BLaER1 treated with 17β-estradiol and CSF1 and Interleukin-3, amounts not matched to agents 10 nM and 100 nM (cell line): ENCODE measurements around the gene NCOA6.

ENCODE experiments used
- H3K27ac ChIP-seq, 11 experiments: shearing (Covaris generic); formaldehyde crosslinking; 2 replicates each; pipeline ENCODE4 v1.8.1; 2022
- H3K27me3 ChIP-seq, 11 experiments: shearing (Covaris generic); formaldehyde crosslinking; 2 replicates each; pipeline ENCODE4 v1.8.1; 2022
- H3K36me3 ChIP-seq, 11 experiments: shearing (Covaris generic); formaldehyde crosslinking; 2 replicates each; pipeline ENCODE4 v1.8.1; 2022
- H3K4me1 ChIP-seq, 10 experiments: shearing (Covaris generic); formaldehyde crosslinking; 2 replicates each; pipeline ENCODE4 v1.8.1; 2022
- H3K4me2 ChIP-seq, 11 experiments: shearing (Covaris generic); formaldehyde crosslinking; 2 replicates each; pipeline ENCODE4 v1.8.1; 2022
- H3K4me3 ChIP-seq, 10 experiments: shearing (Covaris generic); formaldehyde crosslinking; 2 replicates each; pipeline ENCODE4 v1.8.1; 2022
- H3K9ac ChIP-seq, 11 experiments: shearing (Covaris generic); formaldehyde crosslinking; 2 replicates each; pipeline ENCODE4 v1.8.1; 2022
- H3K9me3 ChIP-seq, 11 experiments: shearing (Covaris generic); formaldehyde crosslinking; replicated peaks in 1 of 11; 2 replicates each; pipeline ENCODE4 v1.8.1; 2022
- H4K20me1 ChIP-seq, 11 experiments: shearing (Covaris generic); formaldehyde crosslinking; 2 replicates each; pipeline ENCODE4 v1.8.1; 2022
- Cebpa-rat ChIP-seq, 11 experiments: shearing (Covaris generic); IDR thresholded peaks; 2 replicates each; pipeline ENCODE4 v1.8.1; 2022

Gene NCOA6

GRCh38 chr20:34863421-34863965 lies 38.0 kb upstream of the NCOA6 start:
- H3K9ac ChIP-seq: no peak overlapping the region
- no peak overlapping the region for H3K4me3 ChIP-seq
- H4K20me1 ChIP-seq: no peaks in the 10 kb centered on the region; a peak in 1 of 22 replicates
- no peak for TF ChIP-seq Cebpa-rat (IDR thresholded peaks at IDR 0.05)
- no peaks in the 10 kb centered on the region for H3K9me3 ChIP-seq
- H3K27me3 ChIP-seq: no peaks in the 10 kb centered on the region
- no peaks in the 10 kb centered on the region for H3K36me3 ChIP-seq
- H3K4me1 ChIP-seq: peaks cover 0 to 7% (median 0%) of the 10 kb centered on the region in 10 experiments; a peak in 1 of 20 replicates
- no peak overlapping the region for H3K27ac ChIP-seq
- no peak overlapping the region for H3K4me2 ChIP-seq

DNA sequence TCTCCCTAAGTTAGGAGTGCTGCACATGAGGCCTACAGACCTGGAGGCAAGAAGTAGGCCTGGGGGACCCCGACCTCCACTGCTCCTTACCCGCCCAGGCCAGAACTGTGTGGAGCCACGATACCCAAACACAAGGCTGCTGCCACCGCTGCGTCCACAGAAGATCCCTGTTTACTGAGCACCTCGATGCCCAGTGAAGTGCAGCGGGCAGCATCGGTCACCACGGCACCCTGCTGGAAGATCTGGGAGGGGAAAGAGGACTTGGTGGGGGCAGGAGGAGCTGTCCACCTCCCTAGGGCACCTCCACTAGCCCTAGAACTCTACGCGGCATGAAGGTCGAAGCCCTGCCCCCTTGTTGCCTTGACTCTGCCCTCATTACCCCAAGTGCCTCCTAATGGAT lies 37.3 kb upstream of the NCOA6 start:
- no peak for TF ChIP-seq Cebpa-rat (IDR thresholded peaks at IDR 0.05)
- H3K4me1 ChIP-seq: peaks cover 0 to 7% (median 0%) of the 10 kb centered on the region in 10 experiments; a peak in 1 of 20 replicates
- H3K9ac ChIP-seq: no peak overlapping the region
- H3K9me3 ChIP-seq: no peaks in the 10 kb centered on the region
- H3K4me3 ChIP-seq: no peak overlapping the region
- no peaks in the 10 kb centered on the region; a peak in 1 of 22 replicates for H4K20me1 ChIP-seq
- no peaks in the 10 kb centered on the region for H3K36me3 ChIP-seq
- no peak overlapping the region for H3K27ac ChIP-seq
- H3K4me2 ChIP-seq: no peak overlapping the region
- no peaks in the 10 kb centered on the region for H3K27me3 ChIP-seq

- Histone ChIP-seq H3K27me3 (no peaks in the 10 kb centered on the region), H3K4me3 (no peak overlapping the region), H4K20me1 (no peaks in the 10 kb centered on the region; a peak in 1 of 22 replicates), H3K4me1 (peaks cover 0 to 7% (median 0%) of the 10 kb centered on the region in 10 experiments; a peak in 1 of 20 replicates), H3K9me3 (no peaks in the 10 kb centered on the region), H3K27ac (no peak overlapping the region), H3K4me2 (no peak overlapping the region), H3K36me3 (no peaks in the 10 kb centered on the region), H3K9ac (no peak overlapping the region)
- no peak for TF ChIP-seq Cebpa-rat (IDR thresholded peaks at IDR 0.05)
Observed at GRCh38 chr20:34861386-34862084, 36.1 kb upstream of the NCOA6 start.

DNA sequence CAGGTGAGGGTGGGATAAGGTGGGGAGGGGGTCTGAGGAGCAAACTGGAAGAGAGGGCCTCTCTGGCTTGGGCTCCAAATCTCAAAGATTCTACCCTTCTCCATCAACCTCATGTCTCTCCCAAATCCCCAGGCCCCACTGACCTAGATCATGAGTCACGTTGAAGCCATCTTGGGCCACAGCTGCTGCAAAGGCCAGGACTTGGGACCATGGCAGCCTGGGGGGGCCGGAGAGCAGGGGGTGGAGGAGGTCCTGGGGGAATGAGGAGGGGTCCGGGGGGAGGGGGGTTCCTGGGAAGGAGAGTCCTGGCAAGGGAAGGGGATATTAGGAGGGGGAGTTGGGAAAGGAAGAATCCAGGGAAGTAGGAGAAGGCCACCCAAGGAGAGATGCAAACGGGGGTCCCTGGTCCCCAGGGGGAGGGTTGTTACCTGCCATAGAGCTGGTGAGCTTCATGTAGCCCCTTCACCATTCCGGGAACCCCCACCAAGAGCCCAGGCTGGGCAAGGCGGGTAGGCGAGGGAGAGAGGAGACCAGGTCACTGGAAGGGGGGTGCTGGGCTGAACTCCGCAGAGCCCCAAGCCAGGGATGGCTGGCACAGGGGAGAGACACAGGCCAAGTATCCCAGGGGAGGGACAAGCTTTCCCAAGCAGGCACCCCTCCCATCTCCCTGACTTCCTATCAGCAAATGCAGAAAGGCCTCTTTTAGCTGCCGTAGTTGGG lies 34.5 kb upstream of the NCOA6 start:
- no peaks in the 10 kb centered on the region for H3K27me3 ChIP-seq
- no peaks in the 10 kb centered on the region; a peak in 1 of 22 replicates for H4K20me1 ChIP-seq
- no peak overlapping the region for H3K4me2 ChIP-seq
- no peak overlapping the region for H3K4me3 ChIP-seq
- no peak for TF ChIP-seq Cebpa-rat (IDR thresholded peaks at IDR 0.05)
- no peaks in the 10 kb centered on the region for H3K9me3 ChIP-seq
- peaks cover 0 to 7% (median 0%) of the 10 kb centered on the region in 10 experiments; a peak in 1 of 20 replicates for H3K4me1 ChIP-seq
- no peaks in the 10 kb centered on the region for H3K36me3 ChIP-seq
- no peak overlapping the region for H3K27ac ChIP-seq
- no peak overlapping the region for H3K9ac ChIP-seq

- no peak overlapping the region for H3K9ac ChIP-seq
- H3K9me3 ChIP-seq: no peaks in the 10 kb centered on the region
- H3K4me3 ChIP-seq: no peak overlapping the region
- no peaks in the 10 kb centered on the region; a peak in 1 of 22 replicates for H4K20me1 ChIP-seq
- no peak overlapping the region for H3K27ac ChIP-seq
- peaks cover 0 to 7% (median 0%) of the 10 kb centered on the region in 10 experiments; a peak in 1 of 20 replicates for H3K4me1 ChIP-seq
- no peaks in the 10 kb centered on the region for H3K36me3 ChIP-seq
- H3K27me3 ChIP-seq: no peaks in the 10 kb centered on the region
- H3K4me2 ChIP-seq: no peak overlapping the region
- TF ChIP-seq Cebpa-rat (IDR thresholded peaks at IDR 0.05): no peak
Observed at GRCh38 chr20:34859367-34859766, 33.9 kb upstream of the NCOA6 start.

GRCh38 chr20:34852298-34852697 lies 26.8 kb upstream of the NCOA6 start:
- Histone ChIP-seq H3K9ac (no peak overlapping the region), H3K9me3 (no peaks in the 10 kb centered on the region), H3K4me2 (no peak overlapping the region), H4K20me1 (no peaks in the 10 kb centered on the region), H3K4me1 (no peaks in the 10 kb centered on the region), H3K27ac (no peak overlapping the region), H3K27me3 (no peaks in the 10 kb centered on the region), H3K4me3 (no peak overlapping the region), H3K36me3 (no peaks in the 10 kb centered on the region)
- no peak for TF ChIP-seq Cebpa-rat (IDR thresholded peaks at IDR 0.05)

- no peaks in the 10 kb centered on the region for H3K4me1 ChIP-seq
- H3K4me3 ChIP-seq: no peak overlapping the region
- H3K9me3 ChIP-seq: no peaks in the 10 kb centered on the region
- H3K27me3 ChIP-seq: no peaks in the 10 kb centered on the region
- no peak overlapping the region for H3K9ac ChIP-seq
- no peak overlapping the region for H3K4me2 ChIP-seq
- TF ChIP-seq Cebpa-rat (IDR thresholded peaks at IDR 0.05): no peak
- H3K36me3 ChIP-seq: no peaks in the 10 kb centered on the region
- H3K27ac ChIP-seq: no peak overlapping the region
- H4K20me1 ChIP-seq: no peaks in the 10 kb centered on the region
Observed at GRCh38 chr20:34850969-34851368, 25.5 kb upstream of the NCOA6 start.

DNA sequence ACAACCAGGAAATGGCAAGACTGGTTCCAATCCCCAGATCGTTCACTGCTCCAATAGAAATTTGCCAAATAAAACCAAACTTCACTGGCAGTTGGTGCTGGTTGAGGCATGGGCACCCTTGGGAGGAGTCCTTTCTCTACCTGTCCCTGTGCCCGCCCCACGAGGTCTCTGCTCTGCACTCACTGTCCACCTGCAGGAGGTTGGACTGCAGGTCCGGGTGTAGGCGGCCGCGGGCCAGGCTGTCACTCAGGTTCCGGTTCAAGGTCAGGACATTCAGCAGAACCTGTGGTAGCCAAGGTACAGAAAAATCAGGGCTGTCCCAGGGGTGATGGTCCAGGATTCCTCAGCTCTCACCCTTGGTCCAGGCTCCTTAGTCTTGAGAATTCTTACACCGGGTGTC lies 24.3 kb upstream of the NCOA6 start:
- H3K27ac ChIP-seq: no peak overlapping the region

DNA sequence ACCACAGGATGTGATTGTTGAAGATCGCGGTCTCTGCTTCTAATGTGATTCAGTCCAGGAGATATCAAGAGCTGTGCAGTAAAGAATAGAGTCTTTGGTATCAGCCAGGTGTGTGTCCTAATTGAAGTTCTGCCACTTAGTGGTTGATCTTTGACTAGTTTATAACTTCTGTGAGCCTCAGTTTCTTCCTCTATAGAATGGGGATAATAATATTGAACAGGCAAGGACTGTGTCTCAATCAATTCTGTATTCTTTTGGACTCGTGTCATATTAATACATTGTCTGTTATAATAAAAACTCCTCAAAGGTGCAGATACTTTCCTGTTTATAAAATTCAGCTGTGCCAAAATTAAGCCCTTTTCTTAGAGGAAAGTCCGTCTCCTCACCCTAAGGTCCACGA lies 23.1 kb upstream of the NCOA6 start:
- no peaks in the 10 kb centered on the region for H3K36me3 ChIP-seq
- no peak overlapping the region for H3K4me3 ChIP-seq
- no peak for TF ChIP-seq Cebpa-rat (IDR thresholded peaks at IDR 0.05)
- no peaks in the 10 kb centered on the region for H3K27me3 ChIP-seq
- no peak overlapping the region for H3K9ac ChIP-seq
- no peak overlapping the region for H3K27ac ChIP-seq
- H3K9me3 ChIP-seq: no peaks in the 10 kb centered on the region
- no peaks in the 10 kb centered on the region for H4K20me1 ChIP-seq
- H3K4me2 ChIP-seq: no peak overlapping the region
- no peaks in the 10 kb centered on the region for H3K4me1 ChIP-seq

More for the DNA sequence above, 24.3 kb upstream of the NCOA6 start:
- Histone ChIP-seq H3K9ac (no peak overlapping the region), H4K20me1 (no peaks in the 10 kb centered on the region), H3K27me3 (no peaks in the 10 kb centered on the region), H3K4me1 (no peaks in the 10 kb centered on the region), H3K9me3 (no peaks in the 10 kb centered on the region), H3K36me3 (no peaks in the 10 kb centered on the region), H3K4me2 (no peak overlapping the region), H3K4me3 (no peak overlapping the region)
- TF ChIP-seq Cebpa-rat (IDR thresholded peaks at IDR 0.05): no peak
